Esophagus muscularis mucosa (tissue), 4 donors: ENCODE results near the gene ODF4. TPM values are rescaled to one million over a fixed set of nuclear protein-coding genes. Genes with fewer than 3 reads are reported as not detected.

ENCODE experiments used
- DNase-seq: peaks from one replicate; pipeline ENCODE4 v3.0.0-alpha.2; 2017; ENCODE audit errors: extremely low spot score
- H3K27ac ChIP-seq, 4 donors: fragments of 200-600 bp; sonication (generic); replicated peaks in 1 of 4; 1 replicate in 3 of 4; 2 replicates in 1 of 4; pipeline ENCODE4 v1.5.1; 2016 to 2019; ENCODE audit warnings: mild to moderate bottlenecking in 1 of 4
- H3K27me3 ChIP-seq, 4 donors: fragments of 200-600 bp; sonication (generic); one replicate each; pipeline versions ENCODE4 v1.5.1 to v1.6.0; 2016 to 2019
- H3K36me3 ChIP-seq, 4 donors: fragments of 200-600 bp; sonication (generic); one replicate each; pipeline ENCODE4 v1.5.1; 2016 to 2019
- H3K4me1 ChIP-seq, 4 donors: fragments of 200-600 bp; sonication (generic); one replicate each; pipeline ENCODE4 v1.5.1; 2016 to 2019
- H3K4me3 ChIP-seq, 4 donors: fragments of 200-600 bp; sonication (generic); 1 replicate in 2 of 4; 2 replicates in 2 of 4; pipeline ENCODE4 v1.5.1; 2016 to 2019; ENCODE audit warnings: mild to moderate bottlenecking in 4 of 4, moderate library complexity in 1 of 4
- H3K9me3 ChIP-seq, 4 donors: fragments of 200-600 bp; sonication (generic); 1 replicate in 3 of 4; 2 replicates in 1 of 4; pipeline ENCODE4 v1.5.1; 2016 to 2019
- CTCF ChIP-seq, 3 experiments: fragments of 200-600 bp in 2 of 3; fragments of 450-650 bp in 1 of 3; sonication (generic) in 2 of 3; IDR thresholded peaks; one replicate each; pipeline ENCODE4 v1.5.1; 2017 to 2019; ENCODE audit warnings: antibody characterized with exemption in 3 of 3, mild to moderate bottlenecking in 2 of 3, moderate library complexity in 1 of 3
- EP300 ChIP-seq: sonication (generic); formaldehyde crosslinking; IDR thresholded peaks from one replicate; pipeline ENCODE4 v1.6.1; 2017; ENCODE audit warnings: antibody characterized with exemption
- POLR2A ChIP-seq: fragments of 450-650 bp; IDR thresholded peaks from one replicate; pipeline ENCODE4 v1.6.1; 2017; ENCODE audit warnings: antibody characterized with exemption, moderate library complexity, mild to moderate bottlenecking, low read depth
- POLR2AphosphoS5 ChIP-seq, 2 donors: sonication (generic); formaldehyde crosslinking; IDR thresholded peaks; one replicate each; pipeline ENCODE4 v1.6.1; 2017; ENCODE audit warnings: antibody characterized with exemption in 2 of 2
- WGBS: methylation state at CpG from one replicate; pipeline ENCODE4 v1.1.5; 2018; 5-methylcytosine and 5-hydroxymethylcytosine counted together
- intact Hi-C: fragments of 100-400 bp; cut with DNase I; formaldehyde crosslinking; loops from one replicate; pipeline ENCODE4 v1.15.1; 2023
- total RNA-seq, 4 donors: library from RNA; depleted of rRNA; stranded (reverse); fragments of >200 nt; gene quantifications; one replicate each; pipeline versions ENCODE4 v1.1.0 to v1.2.1, GENCODE V29; 2016

ODF4 gene
- total RNA-seq, 4 donors from 2014 or later, result not detected

- Histone ChIP-seq H3K36me3 (no peaks in the 10 kb centered on the region), H3K4me1 (peaks cover 0 to 4% (median 0%) of the 10 kb centered on the region in 4 donors), H3K27me3 (no peaks in the 10 kb centered on the region), H3K9me3 (no peaks in the 10 kb centered on the region), H3K27ac (no peak overlapping the region), H3K4me3 (no peak overlapping the region)
- 82% methylated on average over 7 of the region's 7 CpGs for WGBS
- intact Hi-C loops, result no loop called here
- TF ChIP-seq EP300, result no peak
- TF ChIP-seq POLR2A, result no peak
- TF ChIP-seq CTCF (IDR thresholded peaks at IDR 0.05), result no peak
- TF ChIP-seq POLR2AphosphoS5 (IDR thresholded peaks at IDR 0.05), result no peak
- DNase-seq, result no peak
Observed at GRCh38 chr17:8353736-8354135, 14.1 kb downstream of the ODF4 start.

- H3K4me3 ChIP-seq, result no peak overlapping the region
- TF ChIP-seq POLR2AphosphoS5 (IDR thresholded peaks at IDR 0.05) (no peak), EP300 (no peak), POLR2A (no peak), CTCF (IDR thresholded peaks at IDR 0.05) (no peak)
- intact Hi-C loops, result no loop called here
- DNase-seq, result no peak
- H3K9me3 ChIP-seq, result no peaks in the 10 kb centered on the region
- H3K36me3 ChIP-seq, result no peaks in the 10 kb centered on the region
- no peak overlapping the region for H3K27ac ChIP-seq
- 64% methylated on average over 8 of the region's 8 CpGs for WGBS
- no peaks in the 10 kb centered on the region for H3K27me3 ChIP-seq
- peaks cover 0 to 7% (median under 1%) of the 10 kb centered on the region in 4 donors for H3K4me1 ChIP-seq
Observed at GRCh38 chr17:8354236-8354635, 14.6 kb downstream of the ODF4 start.

GRCh38 chr17:8357910-8358309 is 18.3 kb downstream of the ODF4 start:
- no peak for DNase-seq
- WGBS, result 98% methylated on average over 3 of the region's 3 CpGs
- TF ChIP-seq POLR2A, result no peak
- no peak for TF ChIP-seq CTCF (IDR thresholded peaks at IDR 0.05)
- Histone ChIP-seq H3K4me1 (peaks cover 0 to 20% (median 10%) of the 10 kb centered on the region in 4 donors), H3K27ac (no peak overlapping the region), H3K4me3 (no peak overlapping the region), H3K9me3 (no peaks in the 10 kb centered on the region), H3K27me3 (no peaks in the 10 kb centered on the region), H3K36me3 (no peaks in the 10 kb centered on the region)
- intact Hi-C loops, result no loop called here

GRCh38 chr17:8359769-8360168 is 20.1 kb downstream of the ODF4 start:
- TF ChIP-seq POLR2A (no peak), POLR2AphosphoS5 (IDR thresholded peaks at IDR 0.05) (peak in 1 of 2 donors; percentile 47)
- Histone ChIP-seq H3K27me3 (no peaks in the 10 kb centered on the region), H3K4me1 (peaks cover 0 to 23% (median 11%) of the 10 kb centered on the region in 4 donors), H3K36me3 (peaks cover 0 to 7% (median 2%) of the 10 kb centered on the region in 4 donors), H3K4me3 (no peak overlapping the region), H3K9me3 (no peaks in the 10 kb centered on the region), H3K27ac (peak overlapping the region in 3 of 4 donors; percentile 6 to 51 (median 43))
- WGBS, result 61% methylated on average over 5 of the region's 5 CpGs
- intact Hi-C loops, result no loop called here
- DNase-seq, result no peak

GRCh38 chr17:8360260-8360659 is 20.6 kb downstream of the ODF4 start:
- DNase-seq, result no peak
- no peak for TF ChIP-seq POLR2AphosphoS5 (IDR thresholded peaks at IDR 0.05)
- TF ChIP-seq POLR2A, result no peak
- TF ChIP-seq CTCF (IDR thresholded peaks at IDR 0.05), result no peak
- TF ChIP-seq EP300, result no peak
- H3K4me1 ChIP-seq, result peaks cover 0 to 28% (median 11%) of the 10 kb centered on the region in 4 donors
- H3K4me3 ChIP-seq, result no peak overlapping the region
- no peaks in the 10 kb centered on the region for H3K27me3 ChIP-seq
- peak overlapping the region in 2 of 4 donors; percentile 14 to 51 for H3K27ac ChIP-seq
- H3K36me3 ChIP-seq, result peaks cover 0 to 9% (median 4%) of the 10 kb centered on the region in 4 donors
- H3K9me3 ChIP-seq, result no peaks in the 10 kb centered on the region
- intact Hi-C loops, result no loop called here
- WGBS, result 51% methylated on average over 3 of the region's 3 CpGs
